ENCODE measurements around the gene FYB1.

DNA sequence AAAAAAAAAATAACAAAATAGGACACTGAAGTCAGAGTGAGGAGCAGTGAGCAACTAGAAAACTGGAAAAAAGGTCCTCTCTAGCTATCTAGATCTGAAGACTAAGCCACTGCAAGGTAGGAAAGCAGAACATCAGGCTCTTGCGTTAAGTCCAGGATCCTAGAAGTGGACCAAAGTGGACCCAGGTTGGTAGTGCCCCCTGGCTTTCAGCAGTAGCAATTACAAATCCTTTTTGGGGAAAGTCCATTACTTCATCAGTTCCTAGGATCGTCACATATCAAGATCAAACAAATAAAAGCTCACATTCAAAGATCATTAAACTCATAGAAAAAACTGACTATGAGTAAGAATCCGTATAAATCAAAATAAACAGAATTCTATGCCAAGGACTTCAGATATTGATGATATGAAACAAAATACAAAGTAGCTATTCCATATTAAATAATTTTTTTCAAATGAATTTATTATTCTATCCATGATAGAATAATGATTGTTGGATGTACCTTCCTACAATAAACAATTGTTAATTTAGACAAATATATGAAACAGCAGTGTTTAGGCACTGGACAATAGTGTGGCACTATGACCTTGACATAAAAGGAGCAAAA is 138.7 kb downstream of the FYB1 start:
- TF ChIP-seq, protein P1, sequence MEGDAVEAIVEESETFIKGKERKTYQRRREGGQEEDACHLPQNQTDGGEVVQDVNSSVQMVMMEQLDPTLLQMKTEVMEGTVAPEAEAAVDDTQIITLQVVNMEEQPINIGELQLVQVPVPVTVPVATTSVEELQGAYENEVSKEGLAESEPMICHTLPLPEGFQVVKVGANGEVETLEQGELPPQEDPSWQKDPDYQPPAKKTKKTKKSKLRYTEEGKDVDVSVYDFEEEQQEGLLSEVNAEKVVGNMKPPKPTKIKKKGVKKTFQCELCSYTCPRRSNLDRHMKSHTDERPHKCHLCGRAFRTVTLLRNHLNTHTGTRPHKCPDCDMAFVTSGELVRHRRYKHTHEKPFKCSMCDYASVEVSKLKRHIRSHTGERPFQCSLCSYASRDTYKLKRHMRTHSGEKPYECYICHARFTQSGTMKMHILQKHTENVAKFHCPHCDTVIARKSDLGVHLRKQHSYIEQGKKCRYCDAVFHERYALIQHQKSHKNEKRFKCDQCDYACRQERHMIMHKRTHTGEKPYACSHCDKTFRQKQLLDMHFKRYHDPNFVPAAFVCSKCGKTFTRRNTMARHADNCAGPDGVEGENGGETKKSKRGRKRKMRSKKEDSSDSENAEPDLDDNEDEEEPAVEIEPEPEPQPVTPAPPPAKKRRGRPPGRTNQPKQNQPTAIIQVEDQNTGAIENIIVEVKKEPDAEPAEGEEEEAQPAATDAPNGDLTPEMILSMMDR (IDR thresholded peaks at IDR 0.05): peak; percentile 92
- TF ChIP-seq, protein P2, sequence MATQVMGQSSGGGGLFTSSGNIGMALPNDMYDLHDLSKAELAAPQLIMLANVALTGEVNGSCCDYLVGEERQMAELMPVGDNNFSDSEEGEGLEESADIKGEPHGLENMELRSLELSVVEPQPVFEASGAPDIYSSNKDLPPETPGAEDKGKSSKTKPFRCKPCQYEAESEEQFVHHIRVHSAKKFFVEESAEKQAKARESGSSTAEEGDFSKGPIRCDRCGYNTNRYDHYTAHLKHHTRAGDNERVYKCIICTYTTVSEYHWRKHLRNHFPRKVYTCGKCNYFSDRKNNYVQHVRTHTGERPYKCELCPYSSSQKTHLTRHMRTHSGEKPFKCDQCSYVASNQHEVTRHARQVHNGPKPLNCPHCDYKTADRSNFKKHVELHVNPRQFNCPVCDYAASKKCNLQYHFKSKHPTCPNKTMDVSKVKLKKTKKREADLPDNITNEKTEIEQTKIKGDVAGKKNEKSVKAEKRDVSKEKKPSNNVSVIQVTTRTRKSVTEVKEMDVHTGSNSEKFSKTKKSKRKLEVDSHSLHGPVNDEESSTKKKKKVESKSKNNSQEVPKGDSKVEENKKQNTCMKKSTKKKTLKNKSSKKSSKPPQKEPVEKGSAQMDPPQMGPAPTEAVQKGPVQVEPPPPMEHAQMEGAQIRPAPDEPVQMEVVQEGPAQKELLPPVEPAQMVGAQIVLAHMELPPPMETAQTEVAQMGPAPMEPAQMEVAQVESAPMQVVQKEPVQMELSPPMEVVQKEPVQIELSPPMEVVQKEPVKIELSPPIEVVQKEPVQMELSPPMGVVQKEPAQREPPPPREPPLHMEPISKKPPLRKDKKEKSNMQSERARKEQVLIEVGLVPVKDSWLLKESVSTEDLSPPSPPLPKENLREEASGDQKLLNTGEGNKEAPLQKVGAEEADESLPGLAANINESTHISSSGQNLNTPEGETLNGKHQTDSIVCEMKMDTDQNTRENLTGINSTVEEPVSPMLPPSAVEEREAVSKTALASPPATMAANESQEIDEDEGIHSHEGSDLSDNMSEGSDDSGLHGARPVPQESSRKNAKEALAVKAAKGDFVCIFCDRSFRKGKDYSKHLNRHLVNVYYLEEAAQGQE (IDR thresholded peaks at IDR 0.05; ENCODE audit: insufficient read depth in 1 of 2, low read depth in 2 of 2, low read length in 1 of 2): no peak
- TF ChIP-seq POLR2AphosphoS5 (IDR thresholded peaks at IDR 0.05; ENCODE audit: low read depth, low read length) (no peak), TCF7L2 (IDR thresholded peaks at IDR 0.05; ENCODE audit: low read depth, low read length) (no peak)

All from Panc1 (cell line).